ENCODE data around the gene CLK3. TPM values are rescaled to one million over a fixed set of nuclear protein-coding genes. Genes with fewer than 3 reads are reported as not detected.

CLK3 gene
- total and polyA plus RNA-seq, 2 of the 13 experiments (the other 11 are each of a cell fraction or from before 2014, with no cell fraction given), result 41.5 to 82.0 TPM

DNA sequence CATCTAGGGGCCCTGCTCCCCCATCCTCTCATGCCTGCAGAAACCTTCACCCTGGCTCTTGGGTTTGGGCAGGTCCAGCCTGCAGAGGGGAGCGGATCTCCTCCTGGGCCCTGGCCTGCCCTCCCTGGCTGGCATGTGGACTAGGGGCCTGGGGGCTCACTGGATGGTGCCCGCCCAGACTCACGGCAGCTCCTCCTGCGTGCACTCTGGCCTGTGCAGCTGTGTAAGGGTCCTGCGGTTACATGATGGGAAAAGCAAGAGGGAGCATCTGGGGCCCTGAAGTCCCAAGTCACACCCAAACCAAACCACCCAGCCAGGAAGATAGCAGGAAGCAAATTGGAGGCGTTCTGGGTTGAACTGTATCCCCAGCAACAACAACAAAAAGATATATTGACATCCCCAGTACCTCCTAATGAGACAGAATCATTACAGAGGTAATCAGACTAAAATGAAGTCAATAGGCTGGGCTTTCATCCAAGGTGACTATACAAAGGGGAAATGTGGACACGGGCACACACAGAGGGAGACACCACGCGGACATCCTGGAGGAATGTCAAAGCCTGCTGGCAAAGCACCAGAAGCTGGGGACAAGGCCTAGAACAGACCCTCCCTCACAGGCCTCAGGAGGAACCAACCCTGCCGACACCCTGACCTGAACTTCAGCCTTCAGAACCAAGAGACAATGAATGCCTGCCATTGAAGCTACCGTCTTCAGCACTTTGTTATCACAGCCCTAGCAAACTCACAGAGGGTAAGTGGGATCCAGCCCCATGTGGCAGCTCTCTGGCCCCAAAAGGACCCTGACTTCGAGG, 10.4 kb upstream of the CLK3 start:
- H3K79me2 ChIP-seq (ENCODE audit: insufficient read depth, low read length), result no peaks in the 10 kb centered on the region
- peaks cover 11 to 31% of the 10 kb centered on the region in 2 experiments for H3K27me3 ChIP-seq (ENCODE audit: control insufficient read depth in 1 of 2, insufficient read depth in 2 of 2, low read length in 2 of 2)
- no peak overlapping the region for H2AFZ ChIP-seq (ENCODE audit: low read length)
- in situ Hi-C loops (cut with HindIII; ENCODE audit: extremely low pct_ligation_motif_present, low pct_unique_long_range_greater_than_20kb) (no loop called here), intact Hi-C loops (cut with micrococcal nuclease; ENCODE audit: unreplicated experiment) (no loop called here)
- H3K36me3 ChIP-seq (replicated peaks in 1 of 2; ENCODE audit: control insufficient read depth in 1 of 2, insufficient read depth in 2 of 2, low read length in 2 of 2), result no peaks in the 10 kb centered on the region
- H3K9ac ChIP-seq (ENCODE audit: insufficient read depth, low read depth, low read length), result no peak overlapping the region
- BruUV-seq (replicated peaks), result no TSS peak
- ATAC-seq (peak; percentile 12; the same call in 1 of the 3 replicates), FAIRE-seq (peak; percentile 40), DNase-seq (ENCODE audit: low spot score) (peak; percentile 22)
- under 1% methylated on average over 7 of the region's 12 CpGs for WGBS (ENCODE audit: low lambda C conversion rate)
- H3K4me1 ChIP-seq (ENCODE audit: insufficient read depth, low read length), result peaks cover 32% of the 10 kb centered on the region
- H3K4me2 ChIP-seq (ENCODE audit: low read depth, low read length), result no peak overlapping the region
- no peak overlapping the region for H3K4me3 ChIP-seq (replicated peaks in 1 of 3; ENCODE audit: insufficient read depth in 1 of 3, low read depth in 2 of 3, low read length in 3 of 3)
- ChIA-PET CTCF (ENCODE audit: low intra/inter-chr PET ratio, low total read pairs) (no interaction called here), POLR2A (no interaction called here)
- no peak for TF ChIP-seq GTF3A (CRISPR knock-in tag; conservative IDR thresholded peaks at IDR 0.05)
- TF ChIP-seq, protein P1, sequence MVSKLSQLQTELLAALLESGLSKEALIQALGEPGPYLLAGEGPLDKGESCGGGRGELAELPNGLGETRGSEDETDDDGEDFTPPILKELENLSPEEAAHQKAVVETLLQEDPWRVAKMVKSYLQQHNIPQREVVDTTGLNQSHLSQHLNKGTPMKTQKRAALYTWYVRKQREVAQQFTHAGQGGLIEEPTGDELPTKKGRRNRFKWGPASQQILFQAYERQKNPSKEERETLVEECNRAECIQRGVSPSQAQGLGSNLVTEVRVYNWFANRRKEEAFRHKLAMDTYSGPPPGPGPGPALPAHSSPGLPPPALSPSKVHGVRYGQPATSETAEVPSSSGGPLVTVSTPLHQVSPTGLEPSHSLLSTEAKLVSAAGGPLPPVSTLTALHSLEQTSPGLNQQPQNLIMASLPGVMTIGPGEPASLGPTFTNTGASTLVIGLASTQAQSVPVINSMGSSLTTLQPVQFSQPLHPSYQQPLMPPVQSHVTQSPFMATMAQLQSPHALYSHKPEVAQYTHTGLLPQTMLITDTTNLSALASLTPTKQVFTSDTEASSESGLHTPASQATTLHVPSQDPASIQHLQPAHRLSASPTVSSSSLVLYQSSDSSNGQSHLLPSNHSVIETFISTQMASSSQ (IDR thresholded peaks at IDR 0.05; ENCODE audit: low read depth), result no peak
- TF ChIP-seq, protein P1 (CRISPR knock-in tag; IDR thresholded peaks at IDR 0.05; ENCODE audit: borderline replicate concordance), result no peak
- no peak for TF ChIP-seq TP53 (CRISPR knock-in tag; conservative IDR thresholded peaks at IDR 0.05)
- 0 out of 2 replicates have a peak, but pooled peaks have one; percentile 15 for TF ChIP-seq ZFX (CRISPR knock-in tag; IDR thresholded peaks at IDR 0.05; ENCODE audit: low read depth)
- TF ChIP-seq ZNF652 (CRISPR knock-in tag; IDR thresholded peaks at IDR 0.05; ENCODE audit: borderline replicate concordance, low read depth), result no peak
- TF ChIP-seq, protein P2, sequence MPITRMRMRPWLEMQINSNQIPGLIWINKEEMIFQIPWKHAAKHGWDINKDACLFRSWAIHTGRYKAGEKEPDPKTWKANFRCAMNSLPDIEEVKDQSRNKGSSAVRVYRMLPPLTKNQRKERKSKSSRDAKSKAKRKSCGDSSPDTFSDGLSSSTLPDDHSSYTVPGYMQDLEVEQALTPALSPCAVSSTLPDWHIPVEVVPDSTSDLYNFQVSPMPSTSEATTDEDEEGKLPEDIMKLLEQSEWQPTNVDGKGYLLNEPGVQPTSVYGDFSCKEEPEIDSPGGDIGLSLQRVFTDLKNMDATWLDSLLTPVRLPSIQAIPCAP (CRISPR knock-in tag; IDR thresholded peaks at IDR 0.05; ENCODE audit: low read depth), result no peak
- no peak for TF ChIP-seq TARDBP (CRISPR knock-in tag; IDR thresholded peaks at IDR 0.05)
- TF ChIP-seq ZNF7 (CRISPR knock-in tag; IDR thresholded peaks at IDR 0.05), result no peak
- TF ChIP-seq, protein P3, sequence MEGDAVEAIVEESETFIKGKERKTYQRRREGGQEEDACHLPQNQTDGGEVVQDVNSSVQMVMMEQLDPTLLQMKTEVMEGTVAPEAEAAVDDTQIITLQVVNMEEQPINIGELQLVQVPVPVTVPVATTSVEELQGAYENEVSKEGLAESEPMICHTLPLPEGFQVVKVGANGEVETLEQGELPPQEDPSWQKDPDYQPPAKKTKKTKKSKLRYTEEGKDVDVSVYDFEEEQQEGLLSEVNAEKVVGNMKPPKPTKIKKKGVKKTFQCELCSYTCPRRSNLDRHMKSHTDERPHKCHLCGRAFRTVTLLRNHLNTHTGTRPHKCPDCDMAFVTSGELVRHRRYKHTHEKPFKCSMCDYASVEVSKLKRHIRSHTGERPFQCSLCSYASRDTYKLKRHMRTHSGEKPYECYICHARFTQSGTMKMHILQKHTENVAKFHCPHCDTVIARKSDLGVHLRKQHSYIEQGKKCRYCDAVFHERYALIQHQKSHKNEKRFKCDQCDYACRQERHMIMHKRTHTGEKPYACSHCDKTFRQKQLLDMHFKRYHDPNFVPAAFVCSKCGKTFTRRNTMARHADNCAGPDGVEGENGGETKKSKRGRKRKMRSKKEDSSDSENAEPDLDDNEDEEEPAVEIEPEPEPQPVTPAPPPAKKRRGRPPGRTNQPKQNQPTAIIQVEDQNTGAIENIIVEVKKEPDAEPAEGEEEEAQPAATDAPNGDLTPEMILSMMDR (CRISPR knock-in tag; IDR thresholded peaks at IDR 0.05), result peak; percentile 39
- TF ChIP-seq GATAD2A (CRISPR knock-in tag; IDR thresholded peaks at IDR 0.05), result no peak
- TF ChIP-seq CC2D1A (CRISPR knock-in tag; IDR thresholded peaks at IDR 0.05), result no peak
- TF ChIP-seq MEIS1 (CRISPR knock-in tag; IDR thresholded peaks at IDR 0.05; ENCODE audit: borderline replicate concordance), result no peak
- 0 out of 2 replicates have a peak, but pooled peaks have one; percentile 6 for TF ChIP-seq GABPA (IDR thresholded peaks at IDR 0.05; ENCODE audit: low read depth, low read length)
- TF ChIP-seq GABPA (CRISPR knock-in tag; IDR thresholded peaks at IDR 0.05; ENCODE audit: low read depth), result no peak
- peak; percentile 27; the same call in 1 of the 2 replicates for TF ChIP-seq STAG1 (CRISPR knock-in tag; IDR thresholded peaks at IDR 0.05)
- no peak for TF ChIP-seq CBX1 (IDR thresholded peaks at IDR 0.05; ENCODE audit: low read depth)
- H4K20me1 ChIP-seq (ENCODE audit: insufficient read depth, low read length), result no peaks in the 10 kb centered on the region
- H3K27ac ChIP-seq (ENCODE audit: extremely low read length, insufficient read depth, low read length), result no peak overlapping the region
- no peaks in the 10 kb centered on the region for H3K9me3 ChIP-seq (ENCODE audit: low read length)
